ES-I3 (cell line): ENCODE measurements around the gene STRA8.

Experiments
- H3K36me3 ChIP-seq: 2 replicates; pipeline ENCODE4 v1.6.1; 2013; ENCODE audit warnings: mild to moderate bottlenecking, low read length, control low read depth, moderate library complexity; ENCODE audit not compliant: insufficient read depth
- H3K4me1 ChIP-seq: 2 replicates; pipeline ENCODE4 v1.6.1; 2013; ENCODE audit warnings: mild to moderate bottlenecking, control low read depth, low read length; ENCODE audit not compliant: insufficient read depth
- H3K9ac ChIP-seq: 2 replicates; pipeline ENCODE4 v1.6.1; 2013; ENCODE audit warnings: low read depth, mild to moderate bottlenecking, low read length, moderate library complexity
- H3K9me3 ChIP-seq: 2 replicates; pipeline ENCODE4 v1.6.1; 2013; ENCODE audit warnings: mild to moderate bottlenecking, low read length, moderate library complexity; ENCODE audit not compliant: control insufficient read depth, insufficient read depth

Gene STRA8

DNA sequence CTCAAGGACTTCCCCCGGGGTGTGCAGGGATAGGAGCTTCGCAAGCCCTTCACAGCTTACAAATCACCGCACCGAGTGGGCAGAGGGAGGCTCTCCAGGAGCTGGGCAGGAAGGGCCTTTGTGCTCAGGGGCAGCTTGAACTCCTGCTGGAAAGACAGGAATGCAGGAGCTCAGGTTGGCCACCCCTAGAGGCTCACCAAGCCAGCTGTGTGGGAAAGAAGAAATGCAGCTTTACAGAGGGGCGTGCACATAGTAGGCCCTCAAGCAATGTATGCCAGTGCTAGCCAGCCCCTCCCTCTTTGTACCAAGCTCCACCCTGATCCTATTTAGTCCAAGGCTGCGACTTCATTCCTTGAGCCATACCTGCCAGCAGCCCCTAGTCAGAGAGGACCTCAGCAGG, 26.1 kb downstream of the STRA8 start:
- Histone ChIP-seq H3K4me1 (0 out of 2 replicates have a peak, but pooled peaks cover under 1% of the 10 kb centered on the region), H3K9ac (no peak overlapping the region), H3K9me3 (no peaks in the 10 kb centered on the region), H3K36me3 (no peaks in the 10 kb centered on the region)

GRCh38 chr7:135260470-135260869, 26.8 kb downstream of the STRA8 start:
- no peak overlapping the region for H3K9ac ChIP-seq
- no peaks in the 10 kb centered on the region for H3K36me3 ChIP-seq
- H3K4me1 ChIP-seq = no peaks in the 10 kb centered on the region
- H3K9me3 ChIP-seq = no peaks in the 10 kb centered on the region

- H3K4me1 ChIP-seq = no peaks in the 10 kb centered on the region
- H3K36me3 ChIP-seq = no peaks in the 10 kb centered on the region
- no peak overlapping the region for H3K9ac ChIP-seq
- H3K9me3 ChIP-seq = no peaks in the 10 kb centered on the region
Observed at GRCh38 chr7:135260930-135261721, 27.5 kb downstream of the STRA8 start.

DNA sequence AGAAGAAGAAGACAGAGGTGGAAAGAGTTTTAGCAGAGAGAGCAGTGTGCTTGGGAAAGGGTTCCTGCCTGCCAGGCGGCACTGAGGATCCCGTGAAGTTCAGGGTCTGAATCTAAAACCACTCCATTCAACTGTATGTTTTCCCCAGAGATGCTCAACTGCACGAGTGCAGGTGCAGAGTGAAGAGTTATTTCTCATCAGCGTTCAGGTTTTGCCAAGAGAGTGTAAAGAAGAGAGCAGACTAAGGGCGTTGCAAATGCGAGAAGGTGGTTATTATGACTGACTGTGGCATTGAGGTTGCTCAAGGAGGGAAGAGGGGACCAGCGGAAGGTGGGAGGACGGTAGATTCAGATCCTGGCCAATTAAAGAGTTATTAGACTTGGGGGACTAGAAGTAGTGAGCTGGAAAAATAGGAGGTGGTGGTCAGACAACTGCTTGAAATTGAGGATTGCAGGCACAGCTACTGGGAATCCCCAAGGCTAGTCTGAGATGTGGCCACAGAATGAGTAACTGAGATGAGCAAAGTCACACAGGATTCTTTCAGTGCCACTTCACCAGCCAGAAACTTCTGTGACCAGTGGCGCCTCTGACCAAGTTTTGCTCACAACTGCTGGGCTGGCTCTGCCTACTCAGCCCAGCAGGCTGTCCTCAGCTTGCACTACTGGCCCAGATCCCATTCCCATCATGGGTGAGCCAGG, 29.1 kb downstream of the STRA8 start:
- H3K9ac ChIP-seq = no peak overlapping the region

DNA sequence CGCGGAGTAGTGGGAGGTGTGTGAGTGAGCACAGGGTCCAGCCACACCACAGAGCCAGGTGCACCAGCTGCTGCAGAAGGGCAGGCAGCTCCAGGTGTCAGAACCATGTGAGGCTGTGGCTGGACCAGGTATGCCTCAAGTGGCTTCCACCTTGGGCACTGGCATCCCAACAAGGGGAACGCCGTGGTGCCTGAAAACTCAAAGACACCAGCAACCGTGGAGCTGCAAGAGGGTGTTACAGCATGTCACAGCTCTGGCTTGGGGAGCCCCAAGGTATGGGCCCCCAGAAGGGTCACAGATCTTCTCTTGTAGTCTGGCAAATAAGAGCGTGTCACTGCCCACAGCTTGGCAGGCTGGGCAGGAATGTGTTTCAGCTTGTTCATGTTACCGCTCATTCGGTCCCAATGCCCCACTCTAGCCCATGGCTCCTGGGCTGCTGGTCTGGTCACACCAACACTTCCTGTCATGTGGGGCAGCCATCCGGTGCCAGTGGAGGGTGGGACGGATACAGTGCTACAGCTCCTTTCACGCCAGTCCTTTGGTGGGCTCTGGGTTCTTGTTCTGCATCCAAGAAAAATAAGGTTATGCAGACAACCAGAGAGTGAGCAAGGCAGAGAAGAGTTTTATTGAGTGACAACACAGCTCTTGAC, 29.8 kb downstream of the STRA8 start:
- Histone ChIP-seq H3K4me1 (no peaks in the 10 kb centered on the region), H3K36me3 (no peaks in the 10 kb centered on the region), H3K9ac (no peak overlapping the region), H3K9me3 (no peaks in the 10 kb centered on the region)

More for the DNA sequence above, 29.1 kb downstream of the STRA8 start:
- no peaks in the 10 kb centered on the region for H3K36me3 ChIP-seq
- no peaks in the 10 kb centered on the region for H3K9me3 ChIP-seq
- no peaks in the 10 kb centered on the region for H3K4me1 ChIP-seq

DNA sequence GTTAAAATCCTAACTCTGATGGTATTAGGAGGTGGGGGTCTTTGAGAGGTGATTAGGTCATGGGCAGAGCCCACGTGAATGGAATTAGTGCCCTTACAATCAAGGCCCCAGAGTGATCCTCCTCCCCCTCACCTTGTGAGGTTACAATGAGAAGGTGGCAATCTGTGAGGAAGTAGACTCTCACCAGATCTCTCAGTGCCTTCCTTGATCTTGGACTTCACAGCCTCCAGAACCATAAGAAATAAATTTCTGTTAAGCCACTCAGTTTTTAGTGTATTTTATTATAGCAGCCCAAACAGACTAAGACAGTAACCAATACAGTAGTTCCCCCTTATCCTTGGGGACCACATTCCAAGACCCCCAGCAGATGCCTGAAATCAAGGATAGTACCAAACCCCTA, 32.0 kb downstream of the STRA8 start:
- no peaks in the 10 kb centered on the region for H3K9me3 ChIP-seq
- H3K9ac ChIP-seq = no peak overlapping the region
- no peaks in the 10 kb centered on the region for H3K36me3 ChIP-seq
- H3K4me1 ChIP-seq = no peaks in the 10 kb centered on the region

- H3K9me3 ChIP-seq = no peaks in the 10 kb centered on the region
- no peak overlapping the region for H3K9ac ChIP-seq
- no peaks in the 10 kb centered on the region for H3K4me1 ChIP-seq
- no peaks in the 10 kb centered on the region for H3K36me3 ChIP-seq
Observed at GRCh38 chr7:135269921-135270320, 36.3 kb downstream of the STRA8 start.

GRCh38 chr7:135270577-135271254, 37.1 kb downstream of the STRA8 start:
- H3K9ac ChIP-seq = no peak overlapping the region
- no peaks in the 10 kb centered on the region for H3K9me3 ChIP-seq
- H3K4me1 ChIP-seq = no peaks in the 10 kb centered on the region
- no peaks in the 10 kb centered on the region for H3K36me3 ChIP-seq

DNA sequence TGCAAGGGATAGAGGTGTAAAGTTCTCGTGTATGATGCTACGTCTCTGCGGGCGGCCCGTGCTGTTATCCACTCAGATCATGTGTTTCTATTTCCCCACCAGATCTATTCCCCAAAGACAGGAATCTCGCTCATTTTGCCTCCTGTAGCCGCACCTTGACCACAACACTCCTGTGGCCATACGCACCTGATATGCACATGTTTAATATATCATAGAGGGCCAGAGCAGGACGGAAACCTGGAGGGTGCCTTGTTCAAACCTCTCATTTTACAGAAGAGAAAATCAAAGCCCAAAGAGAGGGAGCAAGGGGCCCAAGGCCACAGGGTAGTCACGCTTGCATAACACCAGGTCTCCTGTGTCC, 37.6 kb downstream of the STRA8 start:
- H3K9ac ChIP-seq = no peak overlapping the region
- no peaks in the 10 kb centered on the region for H3K4me1 ChIP-seq
- H3K9me3 ChIP-seq = no peaks in the 10 kb centered on the region
- H3K36me3 ChIP-seq = no peaks in the 10 kb centered on the region

DNA sequence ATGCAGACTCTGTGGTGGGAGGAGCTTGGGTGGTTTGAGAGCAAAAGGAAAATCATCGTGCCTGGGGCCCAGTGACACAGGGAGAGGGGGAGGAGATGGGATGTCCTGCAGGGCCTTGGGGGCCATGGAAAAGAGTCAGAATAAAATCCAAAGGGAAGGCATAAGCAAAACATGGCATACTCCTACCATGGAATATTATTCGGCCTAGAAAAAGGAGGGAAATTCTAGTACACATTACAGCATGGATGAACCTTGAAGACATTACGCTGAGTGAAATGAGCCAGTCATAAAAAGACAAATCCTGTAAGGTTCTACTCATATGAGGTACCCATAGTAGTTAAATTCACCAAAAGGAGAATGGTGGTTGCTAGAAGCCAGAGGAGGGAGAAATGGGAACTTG, 38.7 kb downstream of the STRA8 start:
- Histone ChIP-seq H3K4me1 (no peaks in the 10 kb centered on the region), H3K9ac (no peak overlapping the region), H3K9me3 (no peaks in the 10 kb centered on the region), H3K36me3 (no peaks in the 10 kb centered on the region)

GRCh38 chr7:135273581-135273980, 39.9 kb downstream of the STRA8 start:
- H3K36me3 ChIP-seq = no peaks in the 10 kb centered on the region
- no peaks in the 10 kb centered on the region for H3K9me3 ChIP-seq
- no peaks in the 10 kb centered on the region for H3K4me1 ChIP-seq
- H3K9ac ChIP-seq = no peak overlapping the region

DNA sequence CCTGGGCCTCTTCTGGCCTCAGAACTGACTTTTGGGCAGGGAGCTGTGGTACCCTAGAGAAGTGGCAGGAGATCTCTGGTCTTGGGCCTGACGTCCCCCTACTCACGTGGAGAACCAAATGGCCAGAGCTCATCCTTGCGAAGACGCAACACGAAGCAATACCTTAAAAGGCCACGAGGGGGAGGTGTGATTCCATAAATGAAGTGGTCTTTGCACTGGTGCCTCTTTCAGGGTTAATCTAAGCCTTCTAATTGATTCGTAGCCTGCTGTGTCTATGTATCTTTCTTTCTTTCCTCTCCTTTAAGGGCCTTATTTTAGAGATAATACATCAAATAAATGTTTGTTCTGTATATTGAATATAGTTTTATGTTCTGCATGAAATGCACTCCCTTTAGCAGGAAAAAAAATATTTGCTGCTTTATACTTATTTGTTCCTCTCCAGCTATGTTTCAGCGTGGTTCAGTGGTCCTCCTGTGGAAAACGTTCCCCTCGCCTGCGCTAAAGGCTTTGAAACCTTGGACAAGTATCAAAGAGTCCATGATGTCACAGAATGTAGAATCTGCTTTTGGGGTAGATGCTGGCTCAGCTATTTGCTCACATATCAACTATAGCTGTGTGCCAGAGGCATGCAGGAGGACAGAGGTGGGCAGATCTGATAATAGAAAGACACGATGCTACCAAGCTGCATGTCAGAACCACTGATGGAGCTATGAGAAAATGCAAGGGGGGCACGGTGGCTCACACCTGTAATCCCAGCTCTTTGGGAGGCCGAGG, 41.0 kb downstream of the STRA8 start:
- Histone ChIP-seq H3K9ac (no peak overlapping the region), H3K9me3 (no peaks in the 10 kb centered on the region), H3K36me3 (no peaks in the 10 kb centered on the region), H3K4me1 (no peaks in the 10 kb centered on the region)

GRCh38 chr7:135275971-135276580, 42.4 kb downstream of the STRA8 start:
- no peaks in the 10 kb centered on the region for H3K36me3 ChIP-seq
- no peaks in the 10 kb centered on the region for H3K9me3 ChIP-seq
- H3K9ac ChIP-seq = no peak overlapping the region
- H3K4me1 ChIP-seq = no peaks in the 10 kb centered on the region
